KOPT-K1 (cell line): ENCODE results near the gene KLHL42.
A peak's percentile ranks its signal among the peaks of the same experiment; 100 is the strongest.

ENCODE experiments used
- H3K27ac ChIP-seq: fragments of 200-600 bp; sonication (generic); 2 replicates; pipeline ENCODE4 v1.5.1; 2016; ENCODE audit warnings: antibody characterized with exemption, mild to moderate bottlenecking, low read depth, low read length; ENCODE audit not compliant: poor library complexity, severe bottlenecking
- H3K36me3 ChIP-seq: fragments of 200-600 bp; sonication (generic); 2 replicates; pipeline ENCODE4 v1.5.1; 2017; ENCODE audit warnings: antibody characterized with exemption, mild to moderate bottlenecking, low read length, moderate library complexity; ENCODE audit not compliant: insufficient read depth
- H3K9me3 ChIP-seq: fragments of 200-600 bp; sonication (generic); 2 replicates; pipeline ENCODE4 v1.5.1; 2017; ENCODE audit warnings: antibody characterized with exemption, low read length, mild to moderate bottlenecking; ENCODE audit not compliant: insufficient read depth, poor library complexity, severe bottlenecking

The KLHL42 gene

DNA sequence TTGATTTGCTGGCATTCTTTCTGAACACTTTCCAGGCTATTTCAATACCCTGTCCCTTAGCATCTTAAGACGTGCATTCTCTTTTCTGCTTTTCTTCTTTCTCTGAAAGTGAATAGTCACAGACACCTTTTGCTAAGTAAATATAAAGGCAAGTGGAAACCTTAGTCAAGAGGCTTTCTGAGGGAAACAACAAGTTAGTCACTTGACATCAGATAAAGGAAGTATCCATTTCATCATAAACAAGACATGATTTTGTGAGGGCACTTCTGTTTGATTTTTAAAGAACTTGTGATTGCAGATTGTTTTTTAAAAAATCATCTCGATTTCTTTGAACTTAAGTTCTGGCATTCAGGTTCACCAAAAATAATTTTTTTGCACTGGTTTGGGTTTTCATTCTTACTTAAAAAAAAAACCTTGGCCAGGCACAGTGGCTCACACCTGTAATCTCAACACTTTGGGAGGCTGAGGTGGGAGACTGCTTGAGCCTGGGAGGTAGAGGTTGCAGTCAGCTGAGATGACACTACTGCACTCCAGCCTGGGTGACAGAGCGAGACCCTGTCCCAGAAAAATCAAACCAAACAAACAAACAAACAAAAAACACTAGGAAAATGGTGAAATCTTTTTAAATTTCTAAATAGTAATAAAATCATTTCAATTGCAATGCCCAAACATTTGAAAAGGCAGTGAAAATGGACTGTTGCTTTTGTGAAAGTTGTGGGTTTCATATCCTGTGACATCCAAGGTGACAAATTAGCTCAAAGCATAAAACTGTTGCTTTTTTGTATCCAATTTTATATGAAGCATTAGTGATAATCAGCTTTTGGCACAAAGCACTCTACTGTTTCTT lies 8.3 kb upstream of the KLHL42 start:
- Histone ChIP-seq H3K36me3 (no peaks in the 10 kb centered on the region), H3K27ac (no peak overlapping the region)

DNA sequence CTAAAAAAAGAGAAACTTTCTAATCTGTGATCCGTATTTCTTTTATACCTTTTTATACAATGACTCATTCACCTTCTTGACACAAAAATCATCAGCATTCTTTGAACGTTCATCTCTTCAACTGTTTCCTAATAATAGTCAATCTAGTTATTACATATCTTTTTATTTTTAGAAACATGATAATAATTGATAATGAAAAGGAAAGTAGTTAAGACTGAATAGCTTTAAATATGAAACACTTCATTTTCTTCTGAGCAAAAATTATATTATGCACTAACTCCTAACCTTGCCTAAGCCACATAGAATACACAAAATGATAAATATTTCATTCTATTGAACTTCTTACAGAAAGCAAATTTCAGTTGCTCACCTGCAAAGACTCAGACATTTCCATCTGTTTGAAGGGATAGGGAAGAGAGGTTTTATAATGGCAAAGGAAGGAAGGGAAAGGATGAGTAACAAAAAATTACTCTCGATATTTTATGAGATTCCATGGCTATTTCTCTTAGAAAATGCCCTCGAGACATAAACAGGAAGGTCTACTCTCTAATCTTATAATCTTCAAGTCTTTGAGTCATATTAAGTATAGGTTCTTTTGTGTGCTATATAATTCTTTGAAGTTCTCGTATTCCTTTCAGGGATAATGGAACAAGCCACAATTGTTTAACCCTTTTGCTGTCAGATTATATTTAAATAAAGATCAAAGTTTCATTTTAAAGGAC lies 7.5 kb upstream of the KLHL42 start:
- no peaks in the 10 kb centered on the region for H3K9me3 ChIP-seq
- no peaks in the 10 kb centered on the region for H3K36me3 ChIP-seq
- H3K27ac ChIP-seq = no peak overlapping the region

More for the DNA sequence above, 8.3 kb upstream of the KLHL42 start:
- no peaks in the 10 kb centered on the region for H3K9me3 ChIP-seq

DNA sequence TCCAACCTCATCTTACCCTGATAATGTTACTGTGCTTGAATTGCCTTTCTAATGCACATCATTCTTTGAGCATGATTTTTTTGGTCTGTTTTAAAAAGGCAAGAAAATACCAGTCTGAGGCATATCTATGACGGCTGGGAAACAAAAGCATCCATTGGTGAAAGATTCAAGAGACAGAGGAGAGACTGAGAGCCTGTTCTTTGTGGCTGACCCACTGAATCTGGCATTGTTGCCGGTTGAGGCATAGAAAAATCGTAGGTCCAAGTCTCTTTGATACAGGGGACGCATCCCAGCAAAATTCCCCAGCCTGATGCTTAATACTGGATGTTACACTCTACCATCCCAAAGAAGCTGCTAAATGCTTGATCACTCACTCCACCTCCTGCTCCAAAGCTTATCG lies 2.9 kb upstream of the KLHL42 start:
- H3K9me3 ChIP-seq = no peaks in the 10 kb centered on the region
- no peak overlapping the region for H3K27ac ChIP-seq
- H3K36me3 ChIP-seq = peaks cover 5% of the 10 kb centered on the region; the same call in 1 of the 2 replicates

DNA sequence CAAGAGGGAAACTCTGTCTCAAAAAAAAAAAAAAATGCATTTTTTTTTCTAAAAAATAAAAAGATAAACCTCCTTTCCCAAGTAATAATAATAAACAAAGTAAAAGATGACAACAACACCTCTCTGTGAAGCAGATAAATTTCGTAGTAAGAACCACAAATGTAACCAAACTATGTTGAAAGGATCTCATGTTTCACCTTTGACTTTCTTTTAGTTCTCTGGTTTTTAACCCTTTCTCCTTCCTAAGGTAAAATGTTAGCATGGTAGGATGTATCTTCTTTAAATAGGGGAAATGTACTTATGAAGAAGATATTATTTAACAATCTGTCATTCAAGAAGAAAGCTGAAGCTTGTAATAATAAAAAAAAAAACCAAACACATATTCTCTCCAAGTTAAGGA lies 1.8 kb upstream of the KLHL42 start:
- Histone ChIP-seq H3K27ac (no peak overlapping the region), H3K36me3 (peaks cover 11% of the 10 kb centered on the region), H3K9me3 (no peaks in the 10 kb centered on the region)

DNA sequence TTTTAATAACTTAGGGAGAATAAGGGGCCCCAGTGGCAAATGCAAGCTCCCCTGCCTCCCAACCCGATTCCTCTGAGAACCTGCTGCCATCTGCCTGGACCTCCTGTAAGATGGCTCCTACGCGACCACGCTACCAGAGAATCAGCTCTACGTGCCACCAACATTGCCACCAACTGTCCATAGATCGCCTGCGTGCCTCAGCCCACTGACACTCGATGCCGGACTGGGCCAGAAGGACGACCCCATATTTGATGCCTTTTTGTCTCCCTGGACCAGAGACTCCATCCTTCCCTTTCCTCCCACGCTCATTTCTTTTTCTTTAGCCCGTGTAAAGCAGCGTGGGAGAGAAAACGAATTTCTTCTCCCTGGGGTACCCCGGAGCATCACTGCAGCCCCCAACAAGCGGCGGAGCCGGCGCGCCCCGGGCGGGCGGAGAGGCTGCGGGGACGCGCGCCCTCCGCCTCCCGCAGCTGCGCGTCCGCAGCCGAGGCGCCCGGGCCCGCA lies 565 bp upstream of the KLHL42 start:
- Histone ChIP-seq H3K27ac (peak overlapping the region; percentile 85), H3K36me3 (peaks cover 11% of the 10 kb centered on the region), H3K9me3 (no peaks in the 10 kb centered on the region)

DNA sequence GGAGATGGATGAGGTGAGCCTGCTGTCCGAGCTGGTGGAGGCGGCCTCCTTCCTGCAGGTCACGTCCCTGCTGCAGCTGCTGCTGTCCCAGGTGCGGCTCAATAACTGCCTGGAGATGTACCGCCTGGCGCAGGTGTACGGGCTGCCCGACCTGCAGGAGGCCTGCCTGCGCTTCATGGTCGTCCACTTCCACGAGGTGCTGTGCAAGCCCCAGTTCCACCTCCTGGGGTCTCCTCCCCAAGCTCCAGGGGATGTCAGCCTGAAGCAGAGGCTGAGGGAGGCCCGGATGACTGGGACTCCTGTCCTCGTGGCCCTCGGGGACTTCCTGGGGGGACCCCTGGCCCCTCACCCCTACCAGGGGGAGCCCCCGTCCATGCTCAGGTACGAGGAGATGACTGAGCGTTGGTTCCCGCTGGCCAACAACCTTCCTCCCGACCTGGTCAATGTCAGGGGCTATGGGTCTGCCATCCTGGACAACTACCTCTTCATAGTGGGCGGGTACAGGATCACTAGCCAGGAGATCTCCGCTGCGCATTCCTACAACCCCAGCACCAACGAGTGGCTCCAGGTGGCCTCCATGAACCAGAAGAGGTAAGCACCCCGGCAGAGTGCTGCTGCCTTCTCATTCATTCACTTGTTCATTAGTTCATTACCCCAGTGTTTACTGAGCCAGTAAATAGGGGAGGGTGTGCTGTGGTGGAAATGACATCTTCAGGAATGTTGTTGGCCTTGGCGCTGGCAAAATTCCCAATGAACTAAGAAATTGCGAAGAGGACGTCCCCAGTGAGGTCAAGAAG lies 777 bp downstream of the KLHL42 start:
- peak overlapping the region; percentile 85 for H3K27ac ChIP-seq
- H3K9me3 ChIP-seq = no peaks in the 10 kb centered on the region
- H3K36me3 ChIP-seq = peaks cover 15% of the 10 kb centered on the region

DNA sequence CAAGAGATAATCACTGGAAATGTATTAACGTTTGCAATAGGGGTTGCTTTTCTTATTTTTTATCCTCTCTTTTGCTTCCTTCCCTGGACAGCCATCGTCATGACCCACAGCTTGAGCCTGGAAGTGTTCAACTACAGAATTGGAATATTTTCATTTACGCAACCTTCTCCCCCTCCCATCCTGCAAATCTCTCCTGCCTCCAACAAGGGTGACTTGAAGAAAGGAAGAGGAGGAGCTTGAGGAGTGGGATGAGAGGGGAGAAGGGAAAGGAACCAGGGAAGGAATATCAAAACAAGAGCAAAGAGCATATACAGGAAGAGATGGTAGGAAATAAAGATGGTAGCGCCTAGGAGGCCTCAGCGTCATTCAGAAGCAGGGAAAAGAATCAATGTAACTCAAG lies 1.6 kb downstream of the KLHL42 start:
- Histone ChIP-seq H3K27ac (no peak overlapping the region), H3K36me3 (peaks cover 15% of the 10 kb centered on the region), H3K9me3 (no peaks in the 10 kb centered on the region)

DNA sequence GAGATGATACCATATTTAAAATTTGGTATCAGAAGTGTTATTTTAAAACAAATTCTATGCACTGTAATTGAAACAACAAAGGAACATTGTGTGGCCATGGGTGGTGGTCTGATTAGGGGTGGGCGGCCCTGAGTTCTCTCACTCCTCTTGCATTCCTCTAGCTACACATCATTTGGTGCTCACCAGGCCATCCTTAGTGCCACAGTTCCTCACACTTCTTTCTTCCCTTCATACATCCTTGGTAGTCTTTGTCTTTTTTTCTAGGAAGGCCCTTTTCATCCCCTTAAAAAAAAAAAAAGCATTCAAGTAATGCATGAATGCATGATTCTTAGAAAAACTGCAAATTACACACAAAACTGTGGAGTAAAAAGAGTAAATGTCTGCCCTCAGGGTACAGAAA lies 2.4 kb downstream of the KLHL42 start:
- Histone ChIP-seq H3K9me3 (no peaks in the 10 kb centered on the region), H3K27ac (no peak overlapping the region), H3K36me3 (peaks cover 16% of the 10 kb centered on the region)

DNA sequence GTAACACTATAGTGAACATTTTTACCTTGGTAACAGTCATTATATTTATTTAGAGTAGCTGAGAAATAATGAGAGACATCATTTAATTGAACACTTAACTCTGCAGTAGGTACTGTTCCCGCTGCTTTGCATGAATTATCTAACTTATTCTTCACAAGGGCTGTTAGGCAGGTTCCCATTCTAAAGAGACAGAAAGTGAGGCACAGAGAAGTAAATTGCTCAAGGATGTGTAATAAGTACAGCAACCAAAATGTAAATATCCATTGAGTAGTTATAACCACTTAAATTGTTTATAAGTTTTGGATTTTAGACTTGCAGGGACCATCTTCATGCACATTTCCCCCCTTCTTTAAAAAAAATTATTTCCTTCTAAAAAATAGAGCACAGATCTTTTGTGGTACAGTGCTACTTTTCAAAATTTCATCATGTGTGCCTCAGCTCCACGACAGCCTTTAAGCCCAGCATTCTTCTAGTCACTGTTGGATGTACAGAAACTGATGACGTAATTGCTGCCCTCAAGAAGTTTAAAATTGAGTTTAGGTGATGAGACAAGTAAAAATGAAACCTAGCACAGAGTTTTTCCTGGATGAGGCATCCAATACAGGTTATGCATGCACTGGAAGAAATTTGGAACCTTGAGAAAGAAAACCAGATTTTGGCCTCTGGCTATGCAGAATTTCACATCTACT lies 6.0 kb downstream of the KLHL42 start:
- H3K27ac ChIP-seq = no peak overlapping the region
- H3K36me3 ChIP-seq = peaks cover 45% of the 10 kb centered on the region
- no peaks in the 10 kb centered on the region for H3K9me3 ChIP-seq

DNA sequence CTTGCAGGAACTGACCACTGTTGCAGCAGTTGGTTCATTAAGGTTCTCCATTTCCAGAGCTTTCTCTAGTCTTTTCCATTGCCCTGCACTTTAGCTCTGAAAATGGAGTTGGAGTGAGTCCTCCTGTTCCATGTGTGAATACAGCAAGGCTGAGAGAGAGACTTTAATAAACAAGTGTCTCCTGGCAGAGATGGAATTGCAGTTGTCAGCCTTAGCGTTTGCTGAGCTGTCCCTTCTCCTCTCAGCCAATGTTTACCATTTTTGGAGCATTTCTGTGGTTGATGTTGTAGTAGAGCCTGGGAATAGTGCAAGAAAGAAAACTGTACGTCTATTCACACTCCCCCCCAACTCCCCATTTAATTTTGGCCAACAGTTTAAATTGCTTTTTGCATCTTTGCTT lies 7.5 kb downstream of the KLHL42 start:
- Histone ChIP-seq H3K27ac (no peak overlapping the region), H3K36me3 (peaks cover 50% of the 10 kb centered on the region), H3K9me3 (no peaks in the 10 kb centered on the region)

DNA sequence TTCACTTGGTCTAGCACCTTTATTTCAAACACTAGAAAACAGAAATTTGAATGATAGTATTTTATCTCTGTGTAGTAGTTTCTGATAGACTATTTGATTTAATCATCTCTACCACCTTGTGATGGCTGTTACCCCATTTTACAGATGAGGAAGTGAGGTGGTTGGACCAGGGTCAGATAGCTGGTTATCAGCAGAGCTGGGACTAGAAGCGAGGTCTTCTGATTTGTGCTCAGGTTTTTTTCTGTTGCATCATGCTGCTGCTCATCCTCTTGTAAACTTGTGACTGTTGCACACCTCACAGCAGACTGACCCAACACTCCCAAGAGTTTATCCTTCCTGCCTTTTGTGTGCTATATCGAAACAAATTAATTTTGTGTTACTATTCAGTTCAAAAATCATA lies 10.1 kb downstream of the KLHL42 start:
- no peak overlapping the region for H3K27ac ChIP-seq
- H3K36me3 ChIP-seq = peaks cover 74% of the 10 kb centered on the region
- no peaks in the 10 kb centered on the region for H3K9me3 ChIP-seq

DNA sequence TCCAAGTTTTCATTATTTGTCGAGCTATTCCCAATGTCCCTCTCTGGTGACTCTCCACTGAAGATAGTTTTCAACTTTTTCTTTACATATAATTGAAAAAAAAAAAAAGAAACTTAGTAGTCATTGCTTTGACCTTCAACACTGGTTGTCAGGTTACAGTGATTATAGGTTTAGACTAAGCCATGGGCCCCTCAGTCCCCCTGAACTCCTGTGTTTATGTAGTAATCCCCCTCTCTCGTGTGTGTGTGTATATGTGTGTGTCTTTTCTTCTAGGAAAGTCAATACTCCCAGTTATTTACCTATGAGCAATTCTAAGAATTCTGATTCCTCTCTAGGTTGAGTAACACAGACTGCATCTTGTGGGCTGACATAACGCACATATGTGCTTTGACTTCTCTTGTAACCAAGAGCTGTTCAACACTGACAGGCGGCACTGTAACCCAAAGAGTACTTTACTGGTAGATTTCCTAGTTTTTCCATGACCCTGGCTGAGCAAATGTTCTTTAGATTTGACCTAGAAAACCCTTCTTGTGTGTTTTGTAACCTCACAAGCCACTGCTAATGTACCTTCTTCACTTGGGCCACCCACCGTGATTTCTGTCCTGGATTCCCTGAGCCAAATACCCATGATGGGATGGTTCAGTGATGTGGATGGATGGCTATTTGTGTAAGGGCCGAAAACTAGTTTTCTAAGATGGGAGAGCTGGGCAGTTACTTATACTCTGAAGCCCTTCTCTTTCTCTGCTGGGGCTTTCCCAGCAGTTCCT lies 15.0 kb downstream of the KLHL42 start:
- H3K9me3 ChIP-seq = no peaks in the 10 kb centered on the region
- H3K36me3 ChIP-seq = peaks cover 94% of the 10 kb centered on the region
- no peak overlapping the region for H3K27ac ChIP-seq

DNA sequence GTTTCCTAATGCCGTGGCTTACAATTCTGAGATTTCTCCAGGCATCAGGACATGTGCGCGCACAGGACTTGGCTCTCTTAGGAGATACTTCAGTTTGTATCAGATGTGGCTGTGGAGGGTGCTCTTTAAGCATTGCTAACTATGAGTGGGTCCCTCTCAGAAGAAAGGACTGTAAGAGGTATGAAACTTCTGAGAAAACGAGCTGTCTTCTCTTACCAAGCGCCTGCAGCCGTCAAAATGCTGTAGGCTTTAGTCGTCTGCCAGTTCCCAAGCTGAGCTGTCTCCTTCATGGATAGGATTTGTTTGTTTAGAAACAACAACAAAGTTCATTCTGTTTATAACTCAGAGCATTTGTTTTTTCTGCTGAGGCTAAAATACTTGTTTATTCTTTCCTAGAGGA lies 16.1 kb downstream of the KLHL42 start:
- Histone ChIP-seq H3K27ac (no peak overlapping the region), H3K36me3 (peaks cover 98% of the 10 kb centered on the region)

More for the DNA sequence above, 16.1 kb downstream of the KLHL42 start:
- H3K9me3 ChIP-seq = no peaks in the 10 kb centered on the region
